H9 (cell line): ENCODE data around the gene PBX1. TPM values are rescaled to one million over a fixed set of nuclear protein-coding genes. Genes with fewer than 3 reads are reported as not detected.

ENCODE experiments used
- DNase-seq: peaks from one replicate; pipeline ENCODE4 v3.0.0-alpha.2; 2017
- H2AFZ ChIP-seq: one replicate; pipeline ENCODE4 v1.6.1; 2013; ENCODE audit warnings: mild to moderate bottlenecking, low read length, control low read depth, moderate library complexity
- H2AK5ac ChIP-seq: 2 replicates; pipeline ENCODE4 v1.6.1; 2013; ENCODE audit warnings: low read length, control low read depth, mixed read lengths; ENCODE audit not compliant: insufficient read length
- H2BK120ac ChIP-seq: one replicate; pipeline ENCODE4 v1.6.1; 2013; ENCODE audit warnings: low read depth, mild to moderate bottlenecking, low read length, control low read depth, inconsistent platforms; ENCODE audit not compliant: poor library complexity, severe bottlenecking
- H2BK12ac ChIP-seq: 2 replicates; pipeline ENCODE4 v1.6.1; 2013; ENCODE audit warnings: low read length, control low read depth, mixed read lengths, low read depth; ENCODE audit not compliant: insufficient read length
- H2BK15ac ChIP-seq: 2 replicates; pipeline ENCODE4 v1.6.1; 2013; ENCODE audit warnings: low read depth, low read length, control low read depth
- H2BK20ac ChIP-seq: one replicate; pipeline ENCODE4 v1.6.1; 2013; ENCODE audit warnings: low read depth, mild to moderate bottlenecking, low read length, control low read depth, inconsistent platforms; ENCODE audit not compliant: poor library complexity, severe bottlenecking
- H2BK5ac ChIP-seq: 2 replicates; pipeline ENCODE4 v1.6.1; 2013; ENCODE audit warnings: low read length, control low read depth, mixed read lengths; ENCODE audit not compliant: insufficient read length
- H3K14ac ChIP-seq: 2 replicates; pipeline ENCODE4 v1.6.1; 2013; ENCODE audit warnings: low read length, control low read depth; ENCODE audit not compliant: insufficient read depth
- H3K18ac ChIP-seq: 2 replicates; pipeline ENCODE4 v1.6.1; 2013; ENCODE audit warnings: low read depth, mild to moderate bottlenecking, mixed read lengths, low read length, control low read depth; ENCODE audit not compliant: insufficient read length
- H3K23ac ChIP-seq: 2 replicates; pipeline ENCODE4 v1.6.1; 2013; ENCODE audit warnings: low read length, control low read depth, mixed read lengths, low read depth; ENCODE audit not compliant: insufficient read length
- H3K23me2 ChIP-seq: 2 replicates; pipeline ENCODE4 v1.6.1; 2013; ENCODE audit warnings: low read depth, mild to moderate bottlenecking, mixed read lengths, low read length, control low read depth; ENCODE audit not compliant: insufficient read length, poor library complexity, severe bottlenecking
- H3K27ac ChIP-seq: 2 replicates; pipeline ENCODE4 v1.5.1; 2013; ENCODE audit warnings: low read length, control low read depth, mixed read lengths, low read depth; ENCODE audit not compliant: insufficient read length
- H3K27me3 ChIP-seq: 2 replicates; pipeline ENCODE4 v1.6.1; 2013; ENCODE audit warnings: low read length, control low read depth, inconsistent platforms; ENCODE audit not compliant: insufficient read depth
- H3K4ac ChIP-seq: 2 replicates; pipeline ENCODE4 v1.6.1; 2013; ENCODE audit warnings: low read depth, mild to moderate bottlenecking, control low read depth, inconsistent platforms, low read length, moderate library complexity
- H3K4me1 ChIP-seq: 2 replicates; pipeline ENCODE4 v1.6.1; 2013; ENCODE audit warnings: low read length, control low read depth, inconsistent platforms; ENCODE audit not compliant: insufficient read depth
- H3K4me2 ChIP-seq: 2 replicates; pipeline ENCODE4 v1.6.1; 2013; ENCODE audit warnings: low read length, control low read depth, mixed read lengths; ENCODE audit not compliant: insufficient read length, insufficient read depth
- H3K56ac ChIP-seq: 2 replicates; pipeline ENCODE4 v1.6.1; 2013; ENCODE audit warnings: low read depth, mild to moderate bottlenecking, mixed read lengths, low read length, control low read depth; ENCODE audit not compliant: insufficient read length
- H3K79me1 ChIP-seq: 2 replicates; pipeline ENCODE4 v1.6.1; 2013; ENCODE audit warnings: low read depth, mild to moderate bottlenecking, moderate library complexity, low read length, control low read depth, inconsistent platforms; ENCODE audit not compliant: insufficient read depth, poor library complexity, severe bottlenecking
- H3K79me2 ChIP-seq: 2 replicates; pipeline ENCODE4 v1.6.1; 2013; ENCODE audit warnings: low read length, control low read depth, inconsistent platforms; ENCODE audit not compliant: insufficient read depth
- H3K9ac ChIP-seq: 2 replicates; pipeline ENCODE4 v1.6.1; 2013; ENCODE audit warnings: low read length, control low read depth, mixed read lengths; ENCODE audit not compliant: insufficient read length; ENCODE audit errors: extremely low read depth
- H3K9me3 ChIP-seq: one replicate; pipeline ENCODE4 v1.6.1; 2013; ENCODE audit warnings: low read depth, low read length, inconsistent platforms; ENCODE audit not compliant: control insufficient read depth
- H3T11ph ChIP-seq: one replicate; pipeline ENCODE4 v1.6.1; 2013; ENCODE audit warnings: mild to moderate bottlenecking, low read length, control low read depth, inconsistent platforms
- H4K20me1 ChIP-seq: one replicate; pipeline ENCODE4 v1.6.1; 2013; ENCODE audit not compliant: control insufficient read depth, insufficient read length, insufficient read depth
- H4K5ac ChIP-seq: 2 replicates; pipeline ENCODE4 v1.6.1; 2013; ENCODE audit warnings: low read depth, mild to moderate bottlenecking, mixed read lengths, low read length, control low read depth; ENCODE audit not compliant: insufficient read length
- H4K8ac ChIP-seq: replicated peaks from 2 replicates; pipeline ENCODE4 v1.6.1; 2013; ENCODE audit warnings: low read length, control low read depth, mixed read lengths, low read depth; ENCODE audit not compliant: insufficient read length
- H4K91ac ChIP-seq: 2 replicates; pipeline ENCODE4 v1.6.1; 2013; ENCODE audit warnings: low read depth, mild to moderate bottlenecking, moderate library complexity, mixed read lengths, low read length, control low read depth; ENCODE audit not compliant: insufficient read length
- H3K27ac Mint-ChIP-seq, 3 experiments: 2 replicates in 2 of 3; 3 replicates in 1 of 3; pipeline ENCODE4 v1.8.0; 2020 to 2021; ENCODE audit warnings: mixed read lengths in 3 of 3, mild to moderate bottlenecking in 1 of 3, moderate library complexity in 1 of 3
- H3K27me3 Mint-ChIP-seq: 2 replicates; pipeline ENCODE4 v1.8.0; 2021; ENCODE audit warnings: low read depth, mild to moderate bottlenecking, moderate library complexity, mixed read lengths
- H3K36me3 Mint-ChIP-seq, 3 experiments: 2 replicates in 2 of 3; 3 replicates in 1 of 3; pipeline ENCODE4 v1.8.0; 2020 to 2021; ENCODE audit warnings: low read depth in 3 of 3, mixed read lengths in 3 of 3; ENCODE audit not compliant: insufficient read depth in 1 of 3
- H3K4me1 Mint-ChIP-seq, 2 experiments: 2 replicates each; pipeline ENCODE4 v1.8.0; 2020; ENCODE audit warnings: mixed read lengths in 2 of 2
- H3K4me3 Mint-ChIP-seq, 2 experiments: 2 replicates in 1 of 2; 3 replicates in 1 of 2; pipeline ENCODE4 v1.8.0; 2020 to 2021; ENCODE audit warnings: mild to moderate bottlenecking in 2 of 2, mixed read lengths in 2 of 2, moderate library complexity in 1 of 2
- H3K9me3 Mint-ChIP-seq, 2 experiments: 2 replicates in 1 of 2; 3 replicates in 1 of 2; pipeline ENCODE4 v1.8.0; 2020; ENCODE audit warnings: mild to moderate bottlenecking in 2 of 2, mixed read lengths in 2 of 2, moderate library complexity in 1 of 2
- total RNA-seq: library from RNA; stranded (reverse); gene quantifications from 2 replicates; pipeline ENCODE4 v1.2.1, GENCODE V29; 2021
- TF ChIP-seq, protein P1 (sequence below): fragments of 200-600 bp; sonication (generic); conservative IDR thresholded peaks from 3 replicates; pipeline ENCODE4 v1.8.0; 2021; ENCODE audit warnings: antibody characterized with exemption, mild to moderate bottlenecking

Gene PBX1
- total RNA-seq, 1 experiment from 2014 or later, result 142 TPM

DNA sequence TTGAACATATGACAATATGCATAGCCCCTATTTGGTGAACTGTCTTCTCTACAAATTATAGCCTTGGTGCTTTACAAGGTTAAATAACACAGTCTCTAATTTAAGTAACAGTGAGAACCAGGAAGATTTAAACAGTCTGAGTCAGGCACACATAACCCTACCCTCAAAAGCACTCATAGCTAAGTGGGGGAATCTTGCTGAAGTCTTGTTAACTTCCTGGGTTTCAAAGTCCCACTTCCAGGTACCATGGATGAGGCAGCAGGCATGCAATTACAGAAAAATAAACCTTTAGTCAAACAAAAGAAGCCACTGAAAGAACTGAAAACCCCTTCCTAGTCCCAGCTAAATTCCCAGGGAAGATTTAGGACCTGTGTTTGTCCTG is 147.6 kb downstream of the PBX1 start:
- Histone ChIP-seq H3K23me2 (no peaks in the 10 kb centered on the region), H3K4ac (no peak overlapping the region), H4K91ac (no peak overlapping the region), H3K27ac (no peak overlapping the region), H3K18ac (no peak overlapping the region), H3K79me1 (peaks cover 8% of the 10 kb centered on the region), H2BK20ac (no peak overlapping the region), H4K20me1 (no peaks in the 10 kb centered on the region), H3K56ac (no peak overlapping the region), H4K8ac (no peak overlapping the region), H2BK12ac (no peak overlapping the region), H3T11ph (no peak overlapping the region), H3K9ac (no peak overlapping the region), H2AK5ac (no peak overlapping the region), H3K14ac (peak overlapping the region; percentile 19; the same call in 1 of the 2 replicates), H2BK15ac (no peak overlapping the region), H2BK120ac (no peak overlapping the region), H3K79me2 (peaks cover 7% of the 10 kb centered on the region; the same call in 1 of the 2 replicates), H3K4me2 (no peak overlapping the region), H3K27me3 (no peaks in the 10 kb centered on the region), H3K9me3 (no peaks in the 10 kb centered on the region), H2AFZ (no peak overlapping the region), H3K23ac (no peak overlapping the region), H4K5ac (no peak overlapping the region), H3K4me1 (peaks cover 14% of the 10 kb centered on the region), H2BK5ac (no peak overlapping the region)
- Mint-ChIP-seq H3K4me1 (peaks cover 60 to 66% of the 10 kb centered on the region in 2 experiments), H3K9me3 (no peaks in the 10 kb centered on the region), H3K27ac (peak overlapping the region; percentile 71 to 92 (median 87); a peak in 6 of 7 replicates), H3K36me3 (peaks cover 0 to 13% (median 4%) of the 10 kb centered on the region in 3 experiments; a peak in 5 of 7 replicates), H3K4me3 (no peak overlapping the region), H3K27me3 (no peaks in the 10 kb centered on the region)
- no peak for DNase-seq
- TF ChIP-seq, protein P1, sequence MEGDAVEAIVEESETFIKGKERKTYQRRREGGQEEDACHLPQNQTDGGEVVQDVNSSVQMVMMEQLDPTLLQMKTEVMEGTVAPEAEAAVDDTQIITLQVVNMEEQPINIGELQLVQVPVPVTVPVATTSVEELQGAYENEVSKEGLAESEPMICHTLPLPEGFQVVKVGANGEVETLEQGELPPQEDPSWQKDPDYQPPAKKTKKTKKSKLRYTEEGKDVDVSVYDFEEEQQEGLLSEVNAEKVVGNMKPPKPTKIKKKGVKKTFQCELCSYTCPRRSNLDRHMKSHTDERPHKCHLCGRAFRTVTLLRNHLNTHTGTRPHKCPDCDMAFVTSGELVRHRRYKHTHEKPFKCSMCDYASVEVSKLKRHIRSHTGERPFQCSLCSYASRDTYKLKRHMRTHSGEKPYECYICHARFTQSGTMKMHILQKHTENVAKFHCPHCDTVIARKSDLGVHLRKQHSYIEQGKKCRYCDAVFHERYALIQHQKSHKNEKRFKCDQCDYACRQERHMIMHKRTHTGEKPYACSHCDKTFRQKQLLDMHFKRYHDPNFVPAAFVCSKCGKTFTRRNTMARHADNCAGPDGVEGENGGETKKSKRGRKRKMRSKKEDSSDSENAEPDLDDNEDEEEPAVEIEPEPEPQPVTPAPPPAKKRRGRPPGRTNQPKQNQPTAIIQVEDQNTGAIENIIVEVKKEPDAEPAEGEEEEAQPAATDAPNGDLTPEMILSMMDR, result no peak
